Ecto neural progenitor cell (in vitro differentiated cells): ENCODE measurements around the gene MYMK.

Experiments used
- DNase-seq: peaks from one replicate; pipeline ENCODE4 v3.0.0-alpha.2; 2018; ENCODE audit warnings: low spot score

The MYMK gene

DNA sequence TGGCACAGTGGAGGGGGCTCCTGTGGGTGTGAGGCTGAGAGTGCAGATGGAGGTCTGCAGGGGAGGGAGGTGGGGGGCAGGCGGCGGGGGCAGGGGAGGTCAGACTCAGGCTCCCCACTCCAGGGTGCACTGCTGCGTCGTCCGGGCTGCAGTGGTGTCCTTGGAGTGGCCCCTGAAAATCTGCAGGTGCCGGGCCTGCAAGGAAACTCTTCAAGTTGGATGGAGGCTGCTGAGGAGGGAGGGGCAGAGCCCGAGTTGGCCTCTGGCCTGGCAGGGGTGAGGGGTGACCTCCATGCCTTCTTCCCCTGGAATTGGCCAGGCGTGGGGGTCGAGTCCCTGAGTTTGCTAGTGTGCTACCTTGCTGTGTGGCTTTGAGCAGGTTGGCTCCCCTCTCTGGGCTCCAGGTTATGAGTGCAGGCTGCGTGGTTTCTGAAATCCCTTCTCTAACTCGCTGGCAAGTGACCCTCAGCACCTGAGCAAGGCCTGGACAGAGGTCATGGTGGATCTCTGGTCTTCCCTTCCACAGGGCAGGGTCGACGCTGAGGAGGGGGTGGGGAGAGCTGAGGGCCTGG is 10.6 kb upstream of the MYMK start:
- DNase-seq: no peak

DNA sequence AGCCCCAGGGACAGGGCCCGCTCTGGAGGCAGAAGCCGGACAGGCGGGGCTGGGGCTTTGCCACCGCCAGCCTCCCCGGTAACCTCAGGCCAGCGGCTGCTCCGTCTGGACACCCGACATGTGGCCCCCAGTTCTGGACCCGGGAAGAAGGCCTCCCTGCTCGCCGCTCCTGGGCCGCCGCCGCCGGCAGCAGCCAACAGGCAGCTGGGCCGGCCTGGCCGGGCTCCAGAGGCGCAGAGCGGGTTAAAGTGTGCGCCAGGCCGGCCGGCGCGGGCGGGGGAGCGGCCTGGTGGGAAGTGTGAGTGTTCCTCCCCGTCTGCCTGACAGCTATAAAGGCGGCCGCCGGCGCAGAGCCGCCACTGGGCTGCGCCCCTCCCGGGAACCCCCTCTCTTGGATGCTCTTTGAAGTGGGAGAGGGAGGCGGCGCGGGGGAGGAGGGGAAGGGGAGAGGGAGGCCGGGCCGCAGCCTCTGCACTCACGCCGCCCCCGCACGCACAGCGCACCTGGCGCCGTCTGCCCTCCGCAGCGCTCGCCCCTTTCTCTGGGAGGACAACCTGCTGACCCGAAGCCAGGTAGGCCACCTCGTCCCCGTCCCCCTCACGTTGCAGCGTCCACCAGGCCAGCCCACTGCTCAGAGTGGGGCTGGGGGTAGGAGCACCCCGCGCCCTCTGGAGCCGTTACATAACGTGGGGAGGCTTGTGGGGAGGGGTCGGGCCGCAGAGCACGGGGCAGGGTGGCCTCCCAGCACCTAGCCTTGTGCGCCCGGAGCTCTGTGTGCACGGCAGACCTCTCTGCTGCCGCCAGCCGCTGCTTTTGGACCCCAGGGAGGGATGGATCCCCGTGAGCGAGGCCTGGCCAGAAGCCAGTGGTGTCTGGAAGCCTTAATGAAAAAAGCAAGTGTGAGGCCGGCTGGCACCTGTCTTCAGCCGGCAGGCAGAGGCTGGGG is 9.9 kb upstream of the MYMK start, which contains the start of gene ADAMTSL2:
TSS of gene ADAMTSL2 (plus strand) at position 359 of the 946 bp plus-strand sequence. CDS start 2,009 bp downstream, outside the sequence.
- DNase-seq: peak; percentile 79

DNA sequence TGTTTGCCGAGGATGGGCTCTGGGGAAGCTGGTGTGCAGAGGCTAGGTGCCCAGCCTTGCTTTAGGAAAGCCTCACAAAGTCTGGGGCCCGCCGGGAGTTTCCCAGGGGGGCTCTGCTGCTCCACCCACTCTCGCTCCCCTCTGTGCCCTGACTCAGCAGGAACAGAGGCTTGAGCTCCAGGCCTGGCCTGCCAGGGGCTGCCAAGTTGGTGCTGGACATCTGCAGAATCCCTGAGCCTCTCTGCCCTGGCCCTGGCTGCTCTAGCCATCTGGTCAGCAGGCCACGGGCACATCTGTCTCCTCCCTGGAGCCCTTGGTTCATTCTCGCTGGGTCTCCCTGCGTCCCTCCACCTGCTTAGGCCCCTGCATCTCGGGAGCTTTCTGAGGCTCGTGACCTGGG is 9.1 kb upstream of the MYMK start:
- DNase-seq: no peak

DNA sequence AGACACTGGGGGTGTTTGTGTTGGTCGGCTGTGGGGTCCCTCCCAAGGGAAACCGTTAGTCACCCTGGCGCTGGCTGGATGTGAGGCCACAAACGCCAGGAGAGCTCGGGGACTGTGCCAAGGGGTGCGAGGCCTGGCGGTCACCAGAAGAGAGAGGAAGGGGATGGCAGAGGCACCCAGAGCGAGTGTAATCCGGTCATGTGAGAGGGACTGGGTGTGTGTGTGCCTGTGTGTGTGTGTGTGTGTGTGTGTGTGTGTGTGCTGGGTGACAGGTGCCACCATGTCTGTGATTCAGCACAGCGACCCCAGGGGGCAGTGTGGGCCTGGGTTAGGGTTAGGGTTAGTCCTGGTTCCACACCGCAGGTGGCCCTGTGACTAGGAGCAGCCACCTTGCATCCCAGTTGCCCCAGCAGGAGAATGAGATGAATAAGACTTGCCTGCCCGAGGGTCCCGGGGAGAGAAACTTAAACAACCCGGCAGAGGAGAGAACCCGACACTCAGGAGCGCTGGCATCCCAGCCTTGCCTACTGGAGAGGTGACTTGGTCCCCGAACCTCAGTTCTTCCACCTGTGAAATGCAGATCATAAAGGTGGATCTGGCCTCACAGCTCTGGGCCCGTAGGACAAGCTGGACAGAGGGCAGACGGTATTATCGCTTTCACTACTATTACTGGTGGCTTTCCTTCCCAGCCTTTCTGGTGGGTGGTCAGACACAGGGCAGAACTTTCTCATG is 8.3 kb upstream of the MYMK start:
- DNase-seq: peak; percentile 88

DNA sequence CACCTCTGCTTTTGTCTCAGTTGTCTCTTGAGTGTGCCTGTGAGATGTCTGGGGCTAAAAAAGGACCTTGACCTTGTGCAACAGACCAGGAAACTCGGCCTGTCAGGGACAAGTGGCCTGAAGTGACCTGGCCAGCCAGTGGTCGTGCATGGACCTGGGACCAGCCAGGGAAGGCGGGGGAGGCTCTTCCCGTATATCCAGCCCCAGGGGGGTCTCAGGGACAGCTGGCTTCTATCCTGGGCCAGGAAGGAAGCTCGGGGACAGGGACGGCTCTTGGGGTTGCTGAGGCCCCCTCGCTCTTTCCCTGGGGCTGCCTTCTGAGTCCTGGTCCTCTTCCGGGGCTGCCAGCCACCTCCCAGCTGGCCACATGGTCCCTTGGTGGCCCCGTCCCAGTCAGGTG is 6.5 kb upstream of the MYMK start:
- DNase-seq: no peak

DNA sequence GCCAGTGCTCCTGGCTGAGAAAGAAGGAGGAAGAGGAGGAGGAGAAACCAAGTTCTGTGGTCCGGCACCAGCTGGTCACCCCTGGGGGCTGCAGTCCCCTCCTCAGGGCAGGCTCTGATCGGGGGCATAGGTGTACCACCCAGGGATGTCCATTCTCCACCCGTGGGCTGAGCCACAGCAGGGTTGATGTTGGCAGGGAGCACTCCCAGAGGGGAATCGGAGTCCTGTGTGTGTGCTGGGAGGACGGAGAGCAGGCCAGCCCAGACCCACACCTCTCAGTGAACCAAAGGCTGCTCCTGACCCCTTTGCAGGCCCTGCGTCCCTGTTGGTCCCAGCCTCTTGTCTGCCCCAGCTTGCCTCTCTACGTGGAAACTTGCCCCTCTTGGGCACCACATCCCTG is 5.1 kb upstream of the MYMK start:
- DNase-seq: no peak

DNA sequence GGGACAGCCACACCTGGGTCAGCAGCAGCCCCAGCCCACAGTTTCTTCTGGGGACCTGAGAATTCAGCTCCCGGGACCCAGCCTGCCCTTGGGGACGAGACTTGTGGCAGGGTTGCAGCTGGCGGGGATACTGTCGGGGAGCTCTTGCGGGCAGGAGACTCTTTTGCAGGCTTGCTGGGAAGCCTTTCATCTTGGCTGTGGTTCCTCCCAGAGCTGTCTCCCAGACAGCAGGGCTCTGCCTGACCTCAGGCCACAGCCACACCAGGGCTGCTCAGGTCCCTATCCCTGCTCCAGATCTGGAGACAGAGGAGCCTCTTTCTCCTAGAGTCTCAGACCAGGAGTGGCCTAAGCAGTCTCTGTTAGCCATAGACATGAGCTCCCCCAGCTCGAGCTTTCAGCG is 4.7 kb upstream of the MYMK start:
- DNase-seq: no peak

DNA sequence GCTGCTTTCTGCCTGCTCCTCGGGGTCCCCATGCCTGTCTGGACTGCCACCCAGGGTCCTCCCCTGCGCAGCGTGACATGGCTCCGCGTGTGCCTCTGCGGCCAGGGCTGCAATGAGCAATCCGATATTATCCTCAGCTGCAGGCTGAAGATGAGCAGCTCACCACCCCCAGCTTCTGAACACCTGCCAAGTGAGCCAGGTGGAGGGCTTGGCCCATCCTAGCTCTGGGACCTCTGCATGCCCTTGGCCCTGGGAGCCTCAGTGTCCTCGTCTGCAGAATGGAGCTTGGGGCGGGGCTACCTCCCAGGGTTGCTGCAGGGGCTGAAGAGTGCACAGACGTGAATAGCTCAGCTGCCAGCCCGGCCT is 4.1 kb upstream of the MYMK start:
- DNase-seq: no peak

DNA sequence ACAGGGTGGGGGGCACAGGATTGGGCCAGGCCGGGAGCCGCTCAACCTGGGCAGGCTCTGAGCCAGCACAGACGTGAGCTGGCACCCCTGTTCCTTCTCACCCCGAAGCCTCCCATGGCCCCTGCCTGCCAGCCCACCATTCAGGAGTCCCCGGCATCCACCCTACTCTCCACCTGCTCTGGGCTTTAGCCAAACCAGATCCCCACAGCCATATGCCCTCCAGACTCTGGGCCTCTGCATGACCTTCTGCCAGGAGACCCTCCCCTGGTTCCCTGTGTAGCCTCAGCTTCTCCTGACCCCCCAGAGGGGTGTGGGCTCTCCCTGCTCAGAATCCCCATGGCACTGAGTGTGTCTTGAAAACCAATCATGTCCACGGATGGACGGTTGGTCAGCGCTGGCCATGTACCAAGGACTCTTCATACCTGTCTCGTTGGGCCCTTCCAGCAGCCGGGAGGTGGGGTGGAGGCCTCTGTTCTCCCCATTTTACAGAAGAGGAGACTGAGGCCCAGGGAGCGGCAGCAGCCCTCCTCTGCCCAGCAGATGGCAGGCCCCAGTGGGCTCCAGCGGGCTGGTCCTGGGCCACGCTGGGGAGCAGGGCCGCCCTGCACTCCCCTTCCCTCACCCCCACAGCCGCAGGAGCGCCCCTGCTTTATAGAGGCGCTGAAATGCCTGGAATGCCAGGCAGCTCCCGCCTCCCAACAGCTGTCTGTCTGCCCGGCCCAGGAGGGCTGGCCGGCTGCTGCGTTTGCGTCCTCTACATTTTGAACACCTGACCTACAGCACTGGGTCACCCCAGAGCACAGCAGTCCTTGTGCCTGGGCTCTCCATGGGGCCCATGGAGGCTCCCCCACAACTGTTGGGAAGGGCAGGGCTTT is 3.5 kb upstream of the MYMK start:
- DNase-seq: no peak

DNA sequence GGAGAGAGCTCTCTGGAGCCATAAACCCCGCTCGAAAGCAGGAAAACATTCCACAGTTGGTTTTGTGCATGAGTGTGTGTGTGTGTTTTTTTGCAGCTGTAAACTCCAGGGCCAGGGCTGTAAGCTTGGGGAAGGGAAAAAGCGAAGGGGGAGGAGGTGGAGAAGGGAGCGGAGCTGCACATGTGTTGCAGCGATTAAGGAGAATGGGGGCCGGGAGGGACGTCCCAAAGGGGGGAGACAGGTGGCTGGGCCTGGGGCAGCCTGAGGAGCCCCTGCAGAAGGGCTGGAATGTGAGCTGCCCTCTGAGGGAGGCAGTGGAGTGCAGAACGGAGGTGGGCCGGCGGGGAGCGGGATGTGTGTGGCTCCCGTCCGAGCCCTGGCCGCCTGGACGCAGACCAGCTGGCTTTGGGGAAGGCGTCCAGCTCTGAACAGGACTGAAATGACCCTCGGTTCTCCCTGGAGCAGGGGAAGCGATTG is 2.7 kb upstream of the MYMK start:
- DNase-seq: no peak

DNA sequence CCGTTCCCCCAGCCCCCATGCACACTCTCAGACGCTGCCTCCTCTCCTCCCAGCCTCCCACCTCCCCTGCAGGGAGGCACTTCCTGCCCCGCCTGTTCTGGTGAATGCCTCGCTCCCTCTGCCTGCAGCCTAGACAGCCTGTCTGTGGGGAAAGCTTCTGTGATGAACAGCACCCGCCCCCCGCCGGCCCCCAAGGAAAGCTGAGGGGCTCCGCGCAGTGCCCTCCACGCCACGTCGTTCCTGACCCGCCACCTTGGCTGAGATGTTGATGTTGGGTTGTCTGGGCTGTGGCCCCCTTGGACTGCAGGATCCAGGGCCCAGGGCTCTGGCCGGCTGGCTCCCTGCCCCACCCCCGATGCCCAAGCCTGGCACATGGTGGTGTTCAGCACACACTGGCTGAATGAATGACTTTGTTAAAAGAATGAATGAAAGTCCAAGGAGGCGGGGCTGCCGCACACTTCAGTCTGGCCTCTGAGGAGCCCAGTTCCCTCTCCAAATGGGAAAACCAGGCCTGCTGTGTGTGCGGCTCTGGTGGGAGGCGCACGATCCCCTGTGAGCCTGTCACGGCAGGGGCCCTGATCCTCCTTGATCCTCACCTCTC is 2.1 kb upstream of the MYMK start:
- no peak for DNase-seq

DNA sequence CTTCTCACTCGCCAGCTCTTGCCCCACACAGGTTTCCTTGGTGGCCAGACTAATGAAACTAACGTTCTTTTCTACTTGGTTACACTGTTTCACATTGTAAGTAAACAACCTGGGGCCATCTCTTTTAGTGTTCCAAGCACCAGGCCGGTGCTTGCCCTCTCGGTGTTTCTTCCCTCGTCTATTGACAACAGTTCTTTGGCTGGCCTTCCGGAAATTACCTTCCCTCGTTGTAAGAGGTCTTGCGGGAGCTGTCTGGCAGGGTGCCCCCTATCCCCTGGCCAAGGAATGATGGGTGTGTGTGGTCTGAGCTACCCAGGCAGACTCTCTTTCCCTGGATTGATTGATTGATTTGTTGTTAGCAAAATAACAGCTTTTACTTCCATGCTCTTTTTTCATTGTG is 918 bp upstream of the MYMK start:
- no peak for DNase-seq

DNA sequence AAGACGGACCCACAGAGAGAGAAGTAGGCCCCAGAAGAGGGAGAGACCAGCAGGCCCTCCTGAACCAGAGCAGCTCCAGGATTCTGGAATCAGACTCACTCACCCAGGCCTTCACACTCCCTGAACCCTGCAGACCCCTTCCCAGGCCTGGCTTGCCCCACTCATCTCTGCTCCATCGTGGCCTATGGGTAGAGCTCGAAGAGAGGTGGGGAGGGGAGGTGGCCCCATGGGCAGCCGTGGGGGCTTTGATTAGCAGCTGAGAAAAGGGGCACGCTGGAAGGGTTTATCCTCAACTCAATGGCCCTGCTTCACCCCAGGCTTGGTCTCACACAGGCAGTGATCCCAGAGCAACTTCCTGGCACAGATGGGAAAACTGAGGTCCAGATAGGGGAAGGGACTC is 613 bp downstream of the MYMK start:
- no peak for DNase-seq

DNA sequence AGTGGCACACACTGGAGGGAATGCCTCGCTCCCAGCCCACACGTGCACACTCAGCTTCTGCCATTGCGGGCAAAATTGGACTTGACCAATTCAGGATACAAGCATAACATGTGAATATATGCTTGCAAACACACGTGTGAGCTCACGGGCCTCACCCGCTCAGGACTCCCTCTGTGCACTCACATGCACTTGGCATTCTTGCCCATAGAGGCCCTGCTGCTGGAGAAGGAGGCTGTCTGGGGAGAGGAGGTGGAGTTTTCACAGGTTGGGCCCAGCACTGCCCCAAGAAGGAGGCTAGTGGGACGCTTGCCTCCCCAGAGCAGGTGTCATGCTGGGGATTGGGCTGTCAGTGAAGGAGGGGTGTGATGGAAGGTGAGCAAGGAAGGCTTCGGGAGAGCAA is 1.7 kb downstream of the MYMK start:
- DNase-seq: no peak

DNA sequence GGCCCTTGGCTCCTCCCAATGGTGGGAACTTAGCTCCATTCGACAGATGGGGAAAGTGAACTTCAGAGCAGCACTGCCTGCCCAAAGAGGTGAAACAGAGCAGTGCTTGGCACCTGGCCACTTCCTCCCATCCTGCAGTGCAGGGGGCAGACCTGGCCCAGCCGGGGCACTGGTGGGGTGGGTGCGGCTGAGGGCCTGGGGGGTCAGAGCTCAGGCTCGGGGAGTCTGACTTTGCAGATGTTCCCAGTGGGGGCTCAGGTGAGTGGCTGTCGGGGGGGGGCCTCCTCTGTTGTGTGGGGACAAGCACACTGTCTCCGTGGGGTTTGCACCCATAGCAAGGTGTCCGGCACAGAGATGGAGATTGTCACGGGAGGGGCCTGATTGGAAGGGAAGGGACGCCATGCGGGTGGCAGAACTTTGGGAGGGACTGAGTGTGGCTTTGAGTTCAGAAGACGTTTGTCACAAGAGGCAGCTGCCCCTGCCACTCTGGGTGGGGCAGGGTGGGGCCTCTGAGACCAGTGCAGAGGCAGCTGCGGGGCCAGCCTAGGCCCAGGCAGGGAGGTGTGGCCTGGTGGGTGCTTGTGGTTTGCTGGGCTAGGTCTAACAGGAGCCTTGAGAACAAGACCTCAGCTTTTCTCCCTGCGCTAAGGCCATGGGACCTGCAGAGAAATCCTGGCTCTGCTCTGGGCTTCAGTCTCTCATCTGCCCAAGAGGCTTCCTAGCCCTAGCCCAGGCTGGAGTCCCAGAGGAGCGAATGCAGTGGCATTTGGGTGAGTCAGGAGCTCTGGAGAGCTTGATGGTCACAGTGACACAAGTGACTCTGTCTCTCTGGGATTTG is 2.5 kb downstream of the MYMK start:
- DNase-seq: no peak

DNA sequence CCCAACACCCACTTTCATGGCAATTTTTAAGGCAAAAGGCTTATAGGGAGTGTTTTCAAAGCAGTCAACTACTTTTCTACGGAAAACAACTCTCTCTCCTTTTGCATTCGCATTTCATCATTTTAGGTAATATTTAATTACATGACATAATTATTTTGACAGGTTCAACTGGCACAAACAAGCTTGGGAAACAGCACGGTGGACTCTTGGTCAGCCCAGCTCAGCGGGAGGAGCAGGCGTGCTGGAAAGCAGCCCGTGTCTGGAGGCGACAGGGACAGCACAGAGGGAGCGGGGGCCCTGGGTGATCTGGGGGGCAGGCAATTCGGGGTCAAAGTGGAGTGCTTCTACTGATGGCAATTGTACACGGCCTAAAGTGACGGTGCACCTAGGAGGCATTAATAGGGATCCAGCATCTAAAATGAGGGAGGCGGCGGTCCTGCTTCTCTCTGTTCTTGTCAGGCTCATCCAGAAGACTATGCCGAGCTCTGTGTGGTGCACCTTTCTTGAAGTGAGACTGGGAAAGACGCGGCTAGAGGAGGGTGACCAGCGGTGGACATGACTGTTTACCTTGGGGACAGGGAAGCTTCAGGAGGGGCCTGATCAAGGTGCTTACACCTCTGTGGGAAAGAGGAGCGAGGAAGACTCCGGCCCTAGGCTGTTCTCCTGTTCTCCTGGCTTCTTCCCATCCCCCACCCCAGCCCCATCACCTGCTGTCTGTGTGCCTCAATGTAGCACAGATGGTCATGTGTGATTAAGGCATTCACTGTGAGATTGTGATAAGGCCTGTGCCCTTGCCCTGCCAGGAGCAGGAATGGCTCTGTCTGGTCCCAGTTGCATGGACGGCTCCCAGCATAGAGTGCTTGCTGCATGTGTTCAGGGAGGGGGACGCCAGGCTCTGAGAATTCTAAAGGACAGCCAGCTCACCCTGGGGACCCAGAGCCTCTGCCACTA is 3.4 kb downstream of the MYMK start:
- no peak for DNase-seq

DNA sequence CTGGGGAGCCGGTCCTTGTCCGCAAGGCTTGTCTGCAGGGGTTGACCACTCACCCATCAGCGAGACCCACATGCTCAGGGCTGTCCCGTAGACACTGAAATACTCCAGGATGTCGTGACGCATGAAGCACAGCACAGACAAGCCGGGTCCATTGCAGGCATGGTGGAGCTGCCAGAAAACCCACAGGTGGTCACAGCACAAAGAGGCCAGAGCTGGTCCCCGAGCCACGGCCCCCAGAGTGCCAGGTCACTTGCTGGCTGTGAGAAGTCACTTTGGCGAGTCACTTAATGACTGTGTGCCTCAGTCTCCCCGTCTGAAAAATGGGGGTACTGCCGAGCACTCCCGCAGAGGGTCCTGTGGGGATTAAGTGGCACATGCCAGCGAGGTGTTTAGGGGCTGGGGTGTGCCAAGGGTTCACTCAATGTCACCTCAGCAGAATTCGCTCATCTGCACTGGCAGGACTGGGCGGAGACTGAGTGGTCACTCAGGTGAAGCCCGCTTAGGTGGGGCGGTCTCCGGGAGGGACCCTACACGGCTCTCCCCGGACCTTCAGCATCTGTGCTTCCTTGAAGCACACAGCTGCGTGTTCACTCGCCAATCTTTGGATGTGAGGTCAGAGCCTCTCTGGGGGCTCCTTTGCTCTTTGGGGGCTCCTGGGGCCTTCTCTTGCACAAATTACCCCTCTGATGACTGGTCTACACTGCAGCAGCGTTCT is 4.5 kb downstream of the MYMK start:
- DNase-seq: no peak

DNA sequence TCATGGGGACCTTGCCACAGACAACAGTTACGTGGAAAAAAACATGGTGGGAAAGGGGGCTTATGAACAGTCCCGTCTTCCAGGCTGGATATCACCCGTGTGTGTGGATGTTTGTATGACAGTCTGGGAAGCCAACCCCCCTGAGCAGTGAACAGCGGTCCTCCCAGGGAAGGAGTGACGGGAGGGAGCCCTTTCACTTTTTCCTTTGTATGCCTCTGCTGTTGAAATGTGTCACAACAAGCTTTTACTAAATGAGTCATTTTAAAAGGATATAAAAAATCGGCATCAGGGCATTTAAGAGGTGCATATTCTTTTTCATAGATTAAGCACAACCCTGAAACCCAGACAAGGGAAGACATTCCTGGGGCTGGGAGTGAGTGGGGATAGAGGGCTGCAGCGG is 5.1 kb downstream of the MYMK start:
- DNase-seq: no peak
